HG02759 (cell line): ENCODE results near the gene ARMH3.

Experiments used
- ATAC-seq: cut with Tn5 transposase; IDR thresholded peaks from one replicate; pipeline ENCODE4 v1.9.1; 2021; ENCODE audit warnings: mild to moderate bottlenecking, moderate library complexity; ENCODE audit not compliant: unreplicated experiment

Gene ARMH3

GRCh38 chr10:101875068-101875688, 180.8 kb downstream of the ARMH3 start:
- ATAC-seq = no peak

DNA sequence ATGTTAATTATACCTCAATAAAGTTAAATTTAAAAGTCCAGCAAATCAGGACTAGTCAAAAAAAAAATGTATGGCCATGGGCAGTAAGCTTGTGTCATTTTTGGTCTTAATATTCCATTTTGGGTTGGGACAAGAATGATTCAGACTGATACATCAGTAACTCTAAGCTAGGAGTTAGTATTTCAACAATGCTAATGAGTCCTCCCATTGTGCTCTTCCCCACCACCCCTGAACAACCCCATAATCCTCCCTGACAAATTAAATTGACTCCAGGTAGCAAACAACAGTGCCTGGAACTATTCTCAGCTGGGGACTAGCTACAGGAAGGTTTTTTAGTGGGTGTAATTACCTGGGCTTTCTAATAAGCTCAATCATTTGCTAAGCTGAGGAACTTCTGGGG, 181.7 kb downstream of the ARMH3 start:
- ATAC-seq = no peak

- ATAC-seq = no peak
Observed at GRCh38 chr10:101867931-101868330, 188.0 kb downstream of the ARMH3 start.

DNA sequence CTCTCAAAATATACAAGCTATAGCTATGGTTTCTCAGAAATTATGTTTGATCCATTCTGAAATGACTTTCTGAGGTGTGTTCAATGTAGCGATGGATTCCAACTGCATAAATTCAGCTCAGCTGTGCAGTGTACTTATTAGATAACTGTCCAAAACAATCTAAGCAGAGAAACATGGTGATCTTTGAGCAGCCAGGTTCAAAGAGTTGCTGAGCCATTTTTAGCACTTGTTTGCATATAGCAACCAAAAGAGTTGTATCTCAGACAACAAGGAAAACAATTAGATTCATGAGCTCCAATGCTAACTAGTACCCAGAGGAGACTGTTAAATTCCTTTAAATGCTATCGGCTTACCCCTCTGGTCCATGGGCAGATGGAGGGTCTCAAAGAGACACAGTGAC, 196.4 kb downstream of the ARMH3 start:
- ATAC-seq = peak; percentile 17

DNA sequence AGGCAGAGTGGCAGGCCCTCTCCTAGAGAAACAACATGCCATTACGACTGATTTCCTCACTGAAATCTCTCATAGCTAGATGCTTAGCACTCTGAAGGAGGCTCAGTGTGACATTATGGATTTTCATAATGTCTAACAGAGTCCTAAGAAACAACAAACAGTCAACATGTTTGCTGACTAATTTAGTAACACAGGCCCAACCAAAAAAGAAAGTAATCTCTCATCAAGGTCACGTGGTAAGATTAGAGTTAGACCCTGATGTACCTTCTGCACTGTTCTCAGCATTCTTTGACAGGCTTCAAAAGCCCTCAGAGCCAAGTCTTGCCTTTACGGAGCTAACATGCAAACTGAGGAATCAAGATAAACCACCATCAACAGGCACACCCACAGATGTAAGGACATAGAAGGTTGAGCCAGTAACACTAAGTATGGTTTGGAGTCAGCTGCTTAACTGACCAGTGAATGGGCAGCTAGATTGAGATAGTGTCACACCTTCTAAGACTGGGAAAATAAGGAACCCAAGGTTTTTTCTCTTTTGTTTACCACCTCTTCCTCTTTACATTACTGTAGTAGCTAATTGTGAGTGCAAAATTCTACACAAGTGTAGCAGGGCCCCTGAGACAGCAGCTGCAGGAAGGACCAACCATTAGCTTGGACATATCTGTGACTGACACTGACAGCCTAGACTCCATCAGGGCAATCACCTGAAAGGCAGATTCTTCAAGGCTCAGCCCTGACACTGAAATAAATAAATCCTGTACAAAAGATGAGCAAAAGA, 197.1 kb downstream of the ARMH3 start:
- peak; percentile 75 for ATAC-seq

- ATAC-seq = no peak
Observed at GRCh38 chr10:101857802-101858476, 198.0 kb downstream of the ARMH3 start.

GRCh38 chr10:101856626-101857025, 199.3 kb downstream of the ARMH3 start:
- no peak for ATAC-seq

GRCh38 chr10:101851411-101852116, 204.4 kb downstream of the ARMH3 start:
- no peak for ATAC-seq

- ATAC-seq = no peak
Observed at GRCh38 chr10:101850749-101851148, 205.2 kb downstream of the ARMH3 start.

- ATAC-seq = no peak
Observed at GRCh38 chr10:101848894-101849351, 207.1 kb downstream of the ARMH3 start.

DNA sequence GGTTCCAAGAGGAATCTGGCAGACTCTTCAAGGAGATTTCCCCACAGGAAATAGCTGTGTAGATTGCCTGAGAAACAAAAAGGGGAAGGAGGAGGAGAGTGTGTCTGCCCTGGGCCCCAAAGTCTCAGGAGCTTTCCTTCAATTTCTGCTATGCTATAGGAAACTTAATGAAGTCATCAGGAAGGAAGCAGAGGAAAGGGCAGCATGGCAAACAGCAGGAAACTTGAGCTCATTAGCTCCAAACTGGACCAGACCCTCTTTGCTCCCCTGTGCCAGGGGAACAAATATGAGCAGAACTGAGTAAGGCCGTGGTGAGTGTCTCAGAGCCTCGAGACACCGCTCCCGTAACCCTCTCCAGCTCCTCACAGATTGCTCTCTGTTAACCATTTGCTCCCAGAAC, 207.6 kb downstream of the ARMH3 start:
- no peak for ATAC-seq

DNA sequence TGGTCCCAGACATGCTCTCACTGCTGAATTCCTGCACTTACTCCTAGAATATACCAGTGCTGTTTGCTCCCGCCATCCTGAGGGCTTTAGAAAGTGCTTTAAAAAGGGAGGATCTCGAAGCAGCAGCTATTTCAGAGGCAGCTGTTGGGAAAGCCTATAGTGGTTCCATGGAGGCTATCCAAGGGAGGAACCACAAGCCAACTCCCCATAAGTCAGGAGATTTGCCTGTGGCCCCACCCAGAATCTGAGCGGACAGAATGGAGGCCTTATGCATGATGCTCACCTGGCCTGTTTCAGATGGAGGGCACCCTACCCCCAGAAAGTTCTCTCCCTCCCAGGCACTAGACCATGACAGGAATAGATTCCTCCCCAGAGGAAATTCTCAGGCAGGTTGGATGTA, 210.1 kb downstream of the ARMH3 start:
- ATAC-seq = no peak

DNA sequence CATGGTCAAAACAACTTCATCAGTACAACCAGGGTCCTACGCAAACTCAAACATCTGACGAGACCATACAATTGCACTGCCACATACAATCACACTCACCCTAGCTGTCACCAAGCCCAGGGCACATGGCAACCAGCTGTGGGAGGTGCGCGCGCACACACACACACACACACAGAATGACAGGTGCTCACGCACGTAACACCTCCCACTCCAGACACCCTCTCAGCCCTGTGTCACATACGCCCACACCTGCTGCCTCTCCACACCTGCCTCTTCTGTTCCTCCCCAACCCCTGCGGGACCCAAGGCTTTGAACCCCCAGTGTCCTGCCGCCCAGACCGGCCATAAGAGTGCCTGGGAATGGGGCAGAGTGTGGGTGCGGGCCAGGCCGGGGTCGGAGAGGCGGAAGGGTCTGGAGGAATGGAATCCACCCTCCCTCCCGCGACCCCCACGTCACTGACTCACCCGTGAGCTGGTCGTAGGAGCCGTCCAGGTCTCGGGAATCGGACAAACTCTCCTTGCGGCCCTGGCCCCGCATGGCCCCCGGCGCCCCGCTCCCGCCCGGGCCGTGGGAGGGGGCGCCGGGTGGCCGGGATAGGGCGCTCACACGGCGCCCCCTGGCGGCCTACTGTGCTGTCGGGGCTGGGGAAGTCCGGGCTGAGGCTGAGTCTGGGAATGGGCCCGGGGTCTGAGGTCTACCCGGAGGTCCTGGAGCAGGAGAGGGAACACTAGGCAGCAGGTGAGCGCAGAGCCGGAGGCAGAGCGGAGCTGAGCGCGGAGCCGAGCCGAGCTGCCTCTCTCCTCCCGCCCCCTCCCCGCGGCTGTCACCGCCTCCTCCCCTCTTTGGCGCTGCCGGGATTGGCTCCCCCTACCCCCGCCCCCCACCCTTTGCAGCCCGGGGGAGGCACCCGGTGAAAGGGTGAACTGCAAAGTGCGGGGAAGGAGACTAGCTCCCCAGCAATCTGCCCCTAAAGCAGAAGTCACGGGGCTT, 212.6 kb downstream of the ARMH3 start, which contains the start of gene KCNIP2:
Gene KCNIP2, minus strand, starts transcription at position 769 of the 990 bp plus-strand sequence. Its CDS starts 232 bp downstream, at position 537.
- no peak for ATAC-seq

- no peak for ATAC-seq
Observed at GRCh38 chr10:101841826-101842225, 214.1 kb downstream of the ARMH3 start.

DNA sequence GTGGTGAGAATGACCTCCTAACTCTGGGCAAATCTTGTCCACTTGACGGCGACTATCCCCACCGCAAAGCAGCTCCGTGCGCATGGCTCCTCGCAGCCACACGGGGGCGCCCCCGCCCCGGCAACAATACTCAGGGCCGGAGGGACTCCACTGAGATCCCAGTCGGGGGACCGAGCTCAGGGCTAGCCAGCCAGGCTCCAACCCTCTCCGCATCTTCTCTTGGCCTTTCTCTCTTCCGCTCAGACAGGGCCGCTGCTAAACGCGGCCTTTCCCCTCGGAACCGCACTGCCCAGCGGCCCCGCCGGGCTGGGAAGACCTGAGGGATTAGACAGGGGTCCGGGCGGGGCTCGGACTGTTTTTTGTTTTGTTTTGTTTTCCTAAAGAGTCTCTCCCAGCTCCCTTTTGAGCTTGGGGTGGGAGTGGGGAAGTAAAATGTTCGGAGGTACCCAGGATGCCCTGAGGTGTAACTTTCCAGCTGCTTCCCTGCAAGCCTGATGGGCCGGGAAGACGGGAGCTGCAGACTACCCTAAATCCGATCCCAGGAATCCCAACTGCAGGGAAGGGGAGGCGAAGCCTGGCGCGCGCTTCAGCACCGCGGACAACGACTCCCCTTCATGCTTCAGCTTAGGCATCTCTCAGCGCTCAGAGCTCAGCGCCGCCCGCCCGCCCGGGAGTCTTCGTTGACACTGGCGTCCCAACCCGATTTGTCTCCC, 215.1 kb downstream of the ARMH3 start:
- peak; percentile 69 for ATAC-seq

- ATAC-seq = no peak
Observed at GRCh38 chr10:101840102-101840684, 215.8 kb downstream of the ARMH3 start.

GRCh38 chr10:101839416-101840063, 216.4 kb downstream of the ARMH3 start:
- ATAC-seq = no peak

DNA sequence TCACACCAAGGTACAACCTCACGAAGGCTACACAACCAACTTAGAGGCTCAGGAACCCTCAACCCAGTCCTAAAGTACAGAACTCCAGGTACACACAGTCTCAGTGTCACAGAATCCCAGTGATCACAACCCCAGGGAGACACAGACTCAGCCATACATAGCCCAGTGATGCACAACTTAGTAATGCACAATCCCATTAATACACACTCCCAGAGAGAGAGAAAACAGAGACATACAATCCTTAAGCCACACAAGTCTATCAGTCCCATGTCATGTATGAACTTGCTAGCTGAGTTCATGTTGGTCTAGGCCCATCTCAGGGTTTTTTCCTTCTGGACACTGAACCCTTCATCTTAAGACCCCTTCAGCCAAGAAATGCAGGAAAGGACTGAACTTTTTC, 217.0 kb downstream of the ARMH3 start:
- no peak for ATAC-seq
